Hematopoietic multipotent progenitor cell treated with erythropoietin and hydrocortisone succinate and interleukin-3 and kit ligand, for 8 days (in vitro differentiated cells): ENCODE data around the gene RNF215.

Experiments
- DNase-seq: peaks from one replicate; pipeline ENCODE4 v3.0.0-alpha.2; 2015

RNF215 gene

GRCh38 chr22:30386960-30387827 lies at the start of gene RNF215:
TSS of gene RNF215 (minus strand) at chr22:30387411. CDS start at chr22:30387313, 98 bp downstream.
- peak; percentile 76 for DNase-seq

GRCh38 chr22:30436196-30436595 lies 49.0 kb upstream of the RNF215 start:
- DNase-seq = no peak

DNA sequence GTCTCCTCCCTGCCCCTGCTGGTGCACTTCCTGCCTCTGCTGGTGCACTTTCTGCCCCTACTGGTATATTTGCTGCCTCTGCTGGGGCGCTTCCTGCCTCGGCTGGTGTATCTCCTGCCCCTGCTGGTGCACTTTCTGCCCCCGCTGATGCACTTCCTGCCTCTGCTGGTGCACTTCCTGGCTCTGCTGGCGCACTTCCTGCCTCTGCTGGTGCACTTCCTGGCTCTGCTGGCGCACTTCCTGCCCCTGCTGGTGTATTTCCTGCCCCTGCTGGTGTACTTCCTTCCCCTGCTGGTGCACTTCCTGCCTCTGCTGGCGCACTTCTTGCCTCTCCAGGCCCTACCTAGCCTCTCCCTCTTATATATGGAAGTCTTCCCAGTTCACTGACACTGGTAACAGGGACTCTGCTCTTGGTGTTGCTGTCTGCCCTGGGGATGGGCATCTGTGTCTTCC lies 48.5 kb upstream of the RNF215 start:
- peak; percentile 50 for DNase-seq

DNA sequence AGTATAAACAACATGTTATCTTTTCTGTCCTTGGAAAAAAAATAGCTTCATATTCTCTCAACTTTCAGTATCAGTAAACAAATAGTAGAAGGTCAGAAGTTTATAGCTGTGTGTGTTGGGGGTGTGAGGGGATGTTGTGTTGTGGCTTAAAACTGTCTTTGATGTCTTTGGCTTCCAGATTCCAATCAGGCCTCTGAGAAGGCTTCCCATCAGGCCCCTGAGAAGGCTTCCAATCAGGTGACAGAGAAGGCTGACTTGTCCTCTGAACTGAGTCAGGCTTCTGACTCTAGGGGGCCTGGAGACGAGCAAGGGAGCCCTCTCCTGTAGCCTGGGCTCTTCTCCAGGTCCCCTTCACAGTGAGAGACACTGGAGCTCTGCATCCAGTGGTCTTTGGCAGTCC lies 47.6 kb upstream of the RNF215 start:
- peak; percentile 27 for DNase-seq

DNA sequence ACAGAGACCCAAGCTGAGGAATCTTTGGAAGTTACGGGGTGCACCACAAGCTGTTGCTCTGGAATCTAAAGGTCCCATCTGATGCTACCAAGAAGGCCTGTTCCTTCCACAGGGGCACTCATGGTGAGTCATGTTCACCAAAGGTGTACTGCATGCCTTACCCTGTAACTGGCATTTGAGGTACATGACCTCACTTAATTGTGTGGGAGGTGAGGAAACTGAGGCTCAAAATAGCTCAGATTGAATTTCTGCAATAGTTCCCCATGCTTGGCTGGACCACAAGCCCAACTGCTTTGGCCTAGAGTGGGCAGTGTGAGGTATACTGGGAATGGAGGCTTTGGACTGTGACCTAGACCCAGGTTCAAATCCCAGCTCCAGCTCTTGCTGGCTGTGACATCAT lies 46.6 kb upstream of the RNF215 start:
- no peak for DNase-seq

DNA sequence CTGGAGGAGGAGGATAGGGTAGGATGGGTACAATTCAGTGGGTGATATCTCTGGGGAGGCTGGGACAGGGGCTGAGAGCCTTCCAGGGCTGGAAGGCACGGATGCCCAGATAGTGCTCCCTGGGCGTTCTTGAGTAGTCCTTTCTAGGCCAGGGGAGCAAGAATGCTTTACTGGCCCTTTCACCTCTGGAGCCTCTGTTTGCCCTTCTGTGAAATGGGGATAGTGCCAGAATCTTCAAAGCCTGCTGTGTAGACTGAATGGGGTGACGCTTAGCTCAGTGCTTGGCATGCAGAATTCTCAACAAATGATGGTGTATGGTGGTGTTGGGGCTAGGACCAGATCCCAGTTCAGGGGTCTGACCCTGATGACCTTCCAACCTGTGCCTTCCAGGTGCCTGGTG lies 46.0 kb upstream of the RNF215 start:
- no peak for DNase-seq

- DNase-seq = no peak
These were observed 45.3 kb upstream of the RNF215 start for GRCh38 chr22:30432520-30432919.

- DNase-seq = no peak
These were observed 44.9 kb upstream of the RNF215 start for GRCh38 chr22:30432096-30432495.

DNA sequence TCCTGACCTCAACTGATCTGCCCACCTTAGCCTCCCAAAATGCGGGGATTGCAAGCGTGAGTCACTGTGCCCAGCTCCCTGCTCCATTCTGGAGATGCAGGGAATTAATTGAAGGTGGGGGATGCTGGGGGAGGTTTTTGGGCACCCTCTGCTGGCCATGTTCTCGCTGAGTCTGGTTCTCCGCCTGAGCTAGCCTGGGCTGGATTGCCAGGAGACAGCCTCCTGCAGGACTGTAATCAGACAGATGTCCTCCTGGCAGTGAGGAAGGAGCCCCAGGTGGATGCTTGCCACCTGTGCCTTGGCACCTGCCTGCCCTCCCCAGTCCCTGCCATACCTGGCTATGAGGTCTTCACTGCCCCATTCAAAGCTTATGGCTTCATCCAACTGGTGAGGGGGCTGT lies 43.7 kb upstream of the RNF215 start:
- DNase-seq = no peak

GRCh38 chr22:30429887-30430286 lies 42.7 kb upstream of the RNF215 start:
- no peak for DNase-seq

GRCh38 chr22:30427871-30428270 lies 40.7 kb upstream of the RNF215 start:
- peak; percentile 40 for DNase-seq

- DNase-seq = peak; percentile 97
These were observed 39.5 kb upstream of the RNF215 start for GRCh38 chr22:30426388-30427353.

GRCh38 chr22:30425616-30426387 lies 38.6 kb upstream of the RNF215 start, which contains the start of gene MTFP1:
TSS of gene MTFP1 (plus strand) at chr22:30425768. CDS start at chr22:30425880, 112 bp downstream.
- DNase-seq = peak; percentile 58

DNA sequence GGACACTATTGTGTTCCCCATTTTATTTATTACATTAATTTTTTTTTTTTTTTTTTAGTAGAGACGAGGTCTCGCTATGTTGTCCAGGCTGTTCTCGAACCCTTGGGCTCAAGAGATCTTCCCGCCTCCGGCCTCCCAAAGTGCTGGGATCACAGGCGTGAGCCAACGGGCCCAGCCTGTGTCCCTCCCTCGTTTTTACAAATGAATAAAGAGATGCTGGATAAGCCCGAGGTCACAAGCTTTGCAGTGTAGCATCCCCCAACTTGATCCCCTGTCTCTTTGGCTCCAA lies 38.1 kb upstream of the RNF215 start:
- peak; percentile 75 for DNase-seq

GRCh38 chr22:30424534-30425326 lies 37.5 kb upstream of the RNF215 start:
- DNase-seq = peak; percentile 70

DNA sequence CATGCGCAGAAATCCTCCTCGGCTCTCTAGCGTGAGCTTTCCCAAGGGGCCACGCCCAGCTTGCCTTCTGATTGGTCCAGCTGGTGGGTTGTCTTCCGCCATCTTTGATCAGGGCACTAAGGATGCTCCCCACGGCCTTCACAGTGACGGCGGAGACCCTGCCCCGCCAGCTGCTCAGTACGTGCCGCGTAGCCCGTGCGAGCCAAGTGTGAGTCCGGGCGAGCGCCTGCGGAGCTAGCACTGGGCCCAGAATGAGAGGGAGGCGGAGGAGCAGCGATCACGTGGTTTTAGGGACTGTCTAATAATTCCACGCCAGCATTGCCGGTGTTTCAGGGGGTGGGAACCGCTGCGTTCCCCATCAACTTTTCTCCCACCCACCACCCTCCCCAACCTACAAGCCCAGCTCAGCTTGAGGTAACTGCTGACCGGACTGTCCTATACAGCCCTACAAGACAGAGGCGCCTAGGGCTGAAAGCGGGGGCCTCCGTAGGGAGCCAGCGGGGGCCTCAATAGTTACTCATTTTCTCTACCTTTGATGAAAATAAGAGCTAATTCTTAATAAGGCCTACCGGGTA lies 36.8 kb upstream of the RNF215 start:
- DNase-seq = peak; percentile 100

GRCh38 chr22:30423301-30423958 lies 36.2 kb upstream of the RNF215 start:
- DNase-seq = no peak

GRCh38 chr22:30422481-30423300 lies 35.5 kb upstream of the RNF215 start:
- DNase-seq = peak; percentile 85

- peak; percentile 98 for DNase-seq
These were observed 34.7 kb upstream of the RNF215 start for GRCh38 chr22:30421695-30422480.
